MCF 10A (cell line): Measurements from ENCODE around the gene CBARP. TPM values are rescaled to one million over a fixed set of nuclear protein-coding genes. Genes with fewer than 3 reads are reported as not detected.
A peak's percentile ranks its signal among the peaks of the same experiment; 100 is the strongest.

ENCODE experiments used
- BruUV-seq: library from RNA; stranded (reverse); fragments of 400-500 nt; replicated peaks from 2 replicates; lab custom pipeline; 2021; lab: Mats Ljungman, UMichigan
- CTCF ChIA-PET: fragments of 300-600 bp; sonication (Branson Sonifier 250); formaldehyde crosslinking; extraction: SDS; loops from one replicate; lab custom pipeline; 2021; ENCODE audit warnings: antibody characterized with exemption, inconsistent platforms; lab: Yijun Ruan, JAX
- POLR2A ChIA-PET: fragments of 300-600, 350-650 bp; sonication (Branson Sonifier 250); formaldehyde crosslinking; extraction: SDS; loops from one replicate; lab custom pipeline; 2020; ENCODE audit warnings: antibody characterized with exemption, inconsistent platforms; lab: Yijun Ruan, JAX
- DNase-seq: peaks from one replicate; pipeline ENCODE4 v3.0.0-alpha.2; 2018; ENCODE audit not compliant: unreplicated experiment
- H3K27ac Mint-ChIP-seq: one replicate; pipeline ENCODE4 v1.8.0; 2022; ENCODE audit warnings: mild to moderate bottlenecking, low read depth, mixed read lengths; ENCODE audit not compliant: unreplicated experiment
- H3K27me3 Mint-ChIP-seq: one replicate; pipeline ENCODE4 v1.8.0; 2022; ENCODE audit warnings: mixed read lengths; ENCODE audit not compliant: insufficient read depth, unreplicated experiment
- H3K36me3 Mint-ChIP-seq: one replicate; pipeline ENCODE4 v1.8.0; 2022; ENCODE audit warnings: mild to moderate bottlenecking, moderate library complexity, mixed read lengths; ENCODE audit not compliant: insufficient read depth, unreplicated experiment
- H3K4me1 Mint-ChIP-seq: one replicate; pipeline ENCODE4 v1.8.0; 2022; ENCODE audit warnings: mixed read lengths; ENCODE audit not compliant: insufficient read depth, unreplicated experiment
- H3K4me3 Mint-ChIP-seq: one replicate; pipeline ENCODE4 v1.8.0; 2022; ENCODE audit warnings: mild to moderate bottlenecking, moderate library complexity, mixed read lengths; ENCODE audit not compliant: unreplicated experiment
- H3K9me3 Mint-ChIP-seq: one replicate; pipeline ENCODE4 v1.8.0; 2022; ENCODE audit warnings: mixed read lengths; ENCODE audit not compliant: unreplicated experiment
- CTCF ChIP-seq: fragments of 200-600 bp; IDR thresholded peaks from one replicate; pipeline ENCODE4 v1.8.0; 2022; ENCODE audit warnings: antibody characterized with exemption, mild to moderate bottlenecking; ENCODE audit not compliant: unreplicated experiment
- intact Hi-C: fragments of 100-400 bp; cut with micrococcal nuclease; formaldehyde crosslinking; loops from 2 replicates; pipeline ENCODE4 v1.14.1; 2022
- total RNA-seq: library from RNA; stranded (reverse); gene quantifications from 2 replicates; pipeline ENCODE4 v1.2.3, GENCODE V29; 2022

CBARP gene
- total RNA-seq, 1 experiment from 2014 or later, result 7.0 TPM

- H3K36me3 Mint-ChIP-seq, result peaks cover 38% of the 10 kb centered on the region
- DNase-seq, result peak; percentile 56
- peaks cover 38% of the 10 kb centered on the region for H3K4me1 Mint-ChIP-seq
- CTCF ChIA-PET, result interaction anchor here (0.6 to 4.9 kb wide), 10 partner anchors 10 to 1955 kb away, joined by 3 to 144 read pairs (median 4); partner anchors contain the start of gene ATP5F1D
- H3K27ac Mint-ChIP-seq, result no peak overlapping the region
- BruUV-seq, result no TSS peak
- no peaks in the 10 kb centered on the region for H3K27me3 Mint-ChIP-seq
- H3K9me3 Mint-ChIP-seq, result no peaks in the 10 kb centered on the region
- POLR2A ChIA-PET, result interaction anchor here (0.7 to 6.2 kb wide), 17 partner anchors 8 to 227 kb away, joined by 3 to 240 read pairs (median 7); partner anchors contain the start of genes ABCA7, ATP5F1D, FAM174C and GPX4
- TF ChIP-seq CTCF, result peak; percentile 94
- intact Hi-C loops, result loop anchor here (1.0 kb wide), 2 partner anchors 18 to 23 kb away; no protein-coding TSS in a partner anchor
- peak overlapping the region; percentile 70 for H3K4me3 Mint-ChIP-seq
Measured at GRCh38 chr19:1266916-1267476, 29.2 kb upstream of the CBARP start.

DNA sequence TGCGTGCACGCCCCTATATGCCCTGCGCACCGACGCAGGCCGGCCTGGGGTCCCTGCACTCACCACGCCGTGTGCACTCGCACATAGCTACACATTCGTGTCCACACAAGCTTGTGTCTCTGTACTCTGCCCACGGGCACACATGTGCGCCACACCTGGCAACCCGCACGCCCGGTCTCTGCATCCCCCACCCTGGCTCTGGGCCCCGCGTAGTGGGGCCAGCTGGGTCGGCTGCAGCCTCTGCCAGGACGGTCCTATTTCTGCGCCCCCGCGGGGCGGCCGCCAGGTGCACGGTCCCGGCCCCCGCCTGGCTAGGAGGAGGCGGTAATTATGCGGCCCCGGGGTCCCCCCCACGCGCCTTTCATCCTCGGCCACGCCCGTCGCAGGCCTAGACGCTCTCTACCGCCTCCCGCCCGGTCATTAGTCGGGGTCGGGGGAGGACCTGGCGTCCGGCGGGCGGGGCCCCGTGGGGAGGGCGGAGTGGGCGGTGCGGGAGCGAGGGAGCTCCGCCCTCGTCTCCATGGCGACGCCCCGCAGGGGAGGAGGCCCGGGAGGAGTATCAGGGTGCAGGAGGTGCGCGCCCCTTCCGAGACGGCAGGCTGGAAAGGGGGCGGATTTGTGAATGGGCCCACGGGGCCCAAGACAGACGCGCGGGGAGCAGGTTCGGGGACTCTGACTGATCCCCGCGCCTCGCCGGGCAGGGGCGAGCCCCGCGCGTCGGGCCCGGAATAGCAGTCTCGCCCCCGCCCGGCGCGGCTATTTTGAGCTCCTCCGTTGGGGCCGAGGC lies 28.5 kb upstream of the CBARP start:
- peak; percentile 93 for DNase-seq
- no peak for TF ChIP-seq CTCF
- CTCF ChIA-PET, result interaction anchor here (0.6 to 4.9 kb wide), 14 partner anchors 9 to 1956 kb away, joined by 3 to 144 read pairs (median 3); partner anchors contain the start of gene ATP5F1D

DNA sequence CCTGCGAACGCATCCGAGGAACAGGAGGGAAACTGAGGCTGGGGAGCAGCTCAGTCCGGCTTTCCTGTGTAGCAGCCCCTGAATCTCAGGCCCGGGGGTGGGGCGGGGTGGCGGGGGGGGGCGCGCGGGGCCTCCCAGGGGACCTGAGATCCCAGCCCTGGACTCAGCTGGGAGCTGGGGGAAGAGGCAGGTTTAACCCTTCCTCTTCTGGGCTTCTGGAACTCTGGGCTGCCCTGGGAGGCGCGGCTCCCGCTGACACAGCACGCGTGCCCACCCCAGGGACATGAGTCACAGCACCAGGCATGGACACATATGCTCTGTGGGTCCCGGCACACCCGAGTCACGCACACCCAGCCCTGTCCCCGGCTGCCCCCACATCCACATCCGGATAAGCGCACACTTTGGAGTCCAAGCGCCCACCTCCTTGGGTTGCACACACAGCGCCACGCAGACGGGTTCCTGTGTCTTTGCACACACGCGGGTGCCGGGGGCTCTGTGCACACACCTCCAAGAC lies 27.9 kb upstream of the CBARP start:
- POLR2A ChIA-PET, result interaction anchor here (0.9 to 6.2 kb wide), 11 partner anchors 9 to 226 kb away, joined by 3 to 240 read pairs (median 16); partner anchors contain the start of genes ABCA7, ATP5F1D, FAM174C and MIDN

More for the DNA sequence above, 28.5 kb upstream of the CBARP start:
- peak overlapping the region; percentile 70 for H3K4me3 Mint-ChIP-seq
- peak overlapping the region; percentile 50 for H3K27ac Mint-ChIP-seq
- no peaks in the 10 kb centered on the region for H3K9me3 Mint-ChIP-seq
- no peaks in the 10 kb centered on the region for H3K27me3 Mint-ChIP-seq
- POLR2A ChIA-PET, result interaction anchor here (0.6 to 6.2 kb wide), 20 partner anchors 8 to 344 kb away, joined by 3 to 240 read pairs (median 5); partner anchors contain the start of genes ABCA7, ATP5F1D, FAM174C and GPX4
- H3K36me3 Mint-ChIP-seq, result peaks cover 31% of the 10 kb centered on the region
- peaks cover 39% of the 10 kb centered on the region for H3K4me1 Mint-ChIP-seq
- BruUV-seq, result no TSS peak
- intact Hi-C loops, result loop anchor here (1.0 kb wide), 2 partner anchors 17 to 22 kb away; no protein-coding TSS in a partner anchor

More for the DNA sequence above, 27.9 kb upstream of the CBARP start:
- intact Hi-C loops, result loop anchor here (1.0 kb wide), 2 partner anchors 16 to 21 kb away; no protein-coding TSS in a partner anchor
- CTCF ChIA-PET, result interaction anchor here (0.5 to 4.9 kb wide), 9 partner anchors 9 to 282 kb away, joined by 3 to 144 read pairs (median 3); no protein-coding TSS in a partner anchor
- peaks cover 25% of the 10 kb centered on the region for H3K36me3 Mint-ChIP-seq
- H3K27ac Mint-ChIP-seq, result peak overlapping the region; percentile 50
- no TSS peak for BruUV-seq
- no peak for DNase-seq
- no peak for TF ChIP-seq CTCF
- H3K27me3 Mint-ChIP-seq, result no peaks in the 10 kb centered on the region
- peak overlapping the region; percentile 70 for H3K4me3 Mint-ChIP-seq
- H3K4me1 Mint-ChIP-seq, result peaks cover 39% of the 10 kb centered on the region
- no peaks in the 10 kb centered on the region for H3K9me3 Mint-ChIP-seq
